ENCODE data around the gene NPEPL1. TPM values are rescaled to one million over a fixed set of nuclear protein-coding genes. Genes with fewer than 3 reads are reported as not detected.

Gene NPEPL1
- polyA plus RNA-seq, 2 of the 4 experiments (the other 2 are of a cell fraction) = 8.6 to 34.6 TPM

GRCh38 chr20:58684291-58684690 is 8.3 kb upstream of the NPEPL1 start (continued):
- TF ChIP-seq REST (IDR thresholded peaks at IDR 0.05) (no peak), BCL3 (IDR thresholded peaks at IDR 0.05) (no peak)

- DNase-seq (ENCODE audit: low read depth in 1 of 2, low spot score in 1 of 2) (no peak), FAIRE-seq (no peak), ATAC-seq (no peak)
- Histone ChIP-seq H3K27ac (no peak overlapping the region), H3K4me1 (no peaks in the 10 kb centered on the region), H3K4me3 (no peak overlapping the region), H3K4me2 (no peak overlapping the region), H3K9me3 (no peaks in the 10 kb centered on the region)
- TF ChIP-seq CBX8 (IDR thresholded peaks at IDR 0.05) = no peak
- ChIA-PET CTCF (interaction anchor here (1.2 kb wide), 1 partner anchor 718 kb away, joined by 3 read pairs; no protein-coding TSS in a partner anchor), POLR2A (no interaction called here)
- 89% methylated on average over 5 of the region's 5 CpGs for WGBS (ENCODE audit: missing lambda C conversion rate)
Observed at GRCh38 chr20:58685988-58686387, 6.6 kb upstream of the NPEPL1 start.

- ChIA-PET CTCF (interaction anchor here (0.6 kb wide), 1 partner anchor 151 kb away, joined by 3 read pairs; no protein-coding TSS in a partner anchor), POLR2A (no interaction called here)
- DNase-seq (ENCODE audit: low read depth in 1 of 2, low spot score in 1 of 2) (no peak), FAIRE-seq (no peak), ATAC-seq (no peak)
- TF ChIP-seq HES2 (IDR thresholded peaks at IDR 0.05) (no peak), TFCP2L1 (CRISPR knock-in tag; IDR thresholded peaks at IDR 0.05) (no peak), EHMT2 (IDR thresholded peaks at IDR 0.05; ENCODE audit: low read depth) (no peak), RARB (CRISPR knock-in tag; IDR thresholded peaks at IDR 0.05) (no peak), CBX8 (IDR thresholded peaks at IDR 0.05) (no peak), ATOH8 (CRISPR knock-in tag; IDR thresholded peaks at IDR 0.05; ENCODE audit: low read depth) (no peak), NPAS2 (CRISPR knock-in tag; IDR thresholded peaks at IDR 0.05; ENCODE audit: borderline replicate concordance) (no peak), KDM5A (IDR thresholded peaks at IDR 0.05) (no peak), HOXA7 (CRISPR knock-in tag; IDR thresholded peaks at IDR 0.05) (no peak), CHD4 (IDR thresholded peaks at IDR 0.05; ENCODE audit: borderline replicate concordance) (no peak), FOSB (CRISPR knock-in tag; IDR thresholded peaks at IDR 0.05) (no peak), BCL3 (IDR thresholded peaks at IDR 0.05) (no peak), POLR2AphosphoS2 (conservative IDR thresholded peaks at IDR 0.05; ENCODE audit: low read length) (no peak), ZNF302 (CRISPR knock-in tag; IDR thresholded peaks at IDR 0.05) (no peak), NR3C1 (IDR thresholded peaks at IDR 0.05) (no peak), GATA3 (IDR thresholded peaks at IDR 0.05; ENCODE audit: borderline replicate concordance) (no peak), USF2 (IDR thresholded peaks at IDR 0.05) (no peak), EHF (CRISPR knock-in tag; IDR thresholded peaks at IDR 0.05) (no peak)
- Histone ChIP-seq H3K27ac (no peak overlapping the region), H3K9me3 (no peaks in the 10 kb centered on the region), H3K4me2 (no peak overlapping the region), H3K4me3 (no peak overlapping the region), H3K4me1 (peaks cover 8% of the 10 kb centered on the region)
- 78% methylated on average over 4 of the region's 4 CpGs for WGBS (ENCODE audit: missing lambda C conversion rate)
Observed at GRCh38 chr20:58688414-58688813, 4.2 kb upstream of the NPEPL1 start.

Data from A549 (cell line).